Activated CD4-positive, alpha-beta T cell treated with anti-CD3 and anti-CD28 coated beads for 24 hours (primary cell): ENCODE measurements around the gene GLMP.

Experiments
- DNase-seq, 2 donors: peaks; one replicate each; pipeline ENCODE4 v3.0.0-alpha.2; 2020; ENCODE audit warnings: low read depth in 2 of 2

The GLMP gene

GRCh38 chr1:156285437-156285836 is 10.0 kb downstream of the GLMP start:
- DNase-seq, result no peak

GRCh38 chr1:156284757-156285156 is 10.7 kb downstream of the GLMP start:
- no peak for DNase-seq

GRCh38 chr1:156284112-156284511 is 11.4 kb downstream of the GLMP start, which contains the start of gene TMEM79:
TMEM79 (plus strand) TSS chr1:156284325; CDS start chr1:156285227, 902 bp downstream.
- DNase-seq, result no peak

- DNase-seq, result no peak
Observed at GRCh38 chr1:156283521-156283920, 12.0 kb downstream of the GLMP start.

- DNase-seq, result peak; percentile 88 to 92
Observed at GRCh38 chr1:156282479-156283222, 12.8 kb downstream of the GLMP start, which contains the start of gene SMG5. SMG5 (minus strand) TSS chr1:156282825; CDS start chr1:156282680, 145 bp downstream.

- no peak for DNase-seq
Observed at GRCh38 chr1:156281693-156282478, 13.6 kb downstream of the GLMP start.

GRCh38 chr1:156281281-156281680 is 14.2 kb downstream of the GLMP start:
- peak; percentile 33 to 43 for DNase-seq

- DNase-seq, result no peak
Observed at GRCh38 chr1:156279837-156280236, 15.6 kb downstream of the GLMP start.

- no peak for DNase-seq
Observed at GRCh38 chr1:156276966-156277381, 18.5 kb downstream of the GLMP start.

- DNase-seq, result no peak
Observed at GRCh38 chr1:156276532-156276931, 18.9 kb downstream of the GLMP start.

- no peak for DNase-seq
Observed at GRCh38 chr1:156270314-156270713, 25.2 kb downstream of the GLMP start.

- no peak for DNase-seq
Observed at GRCh38 chr1:156268336-156268735, 27.1 kb downstream of the GLMP start.

GRCh38 chr1:156266051-156266450 is 29.4 kb downstream of the GLMP start:
- no peak for DNase-seq

- no peak for DNase-seq
Observed at GRCh38 chr1:156263288-156263655, 32.2 kb downstream of the GLMP start.

GRCh38 chr1:156262461-156263287 is 32.8 kb downstream of the GLMP start:
- no peak for DNase-seq

GRCh38 chr1:156260896-156261295 is 34.6 kb downstream of the GLMP start:
- no peak for DNase-seq

- DNase-seq, result no peak
Observed at GRCh38 chr1:156259805-156260204, 35.7 kb downstream of the GLMP start.

GRCh38 chr1:156258859-156259258 is 36.6 kb downstream of the GLMP start:
- DNase-seq, result no peak

GRCh38 chr1:156257711-156258110 is 37.8 kb downstream of the GLMP start:
- no peak for DNase-seq

GRCh38 chr1:156253634-156254033 is 41.8 kb downstream of the GLMP start:
- DNase-seq, result no peak

GRCh38 chr1:156251527-156251926 is 44.0 kb downstream of the GLMP start:
- no peak for DNase-seq

- DNase-seq, result no peak
Observed at GRCh38 chr1:156249593-156249992, 45.9 kb downstream of the GLMP start.
